HG03378 (cell line): ENCODE results near the gene PTH1R.

ENCODE experiments used
- ATAC-seq: cut with Tn5 transposase; IDR thresholded peaks from one replicate; pipeline ENCODE4 v1.9.1; 2021; ENCODE audit warnings: mild to moderate bottlenecking, moderate library complexity; ENCODE audit not compliant: unreplicated experiment

Gene PTH1R

DNA sequence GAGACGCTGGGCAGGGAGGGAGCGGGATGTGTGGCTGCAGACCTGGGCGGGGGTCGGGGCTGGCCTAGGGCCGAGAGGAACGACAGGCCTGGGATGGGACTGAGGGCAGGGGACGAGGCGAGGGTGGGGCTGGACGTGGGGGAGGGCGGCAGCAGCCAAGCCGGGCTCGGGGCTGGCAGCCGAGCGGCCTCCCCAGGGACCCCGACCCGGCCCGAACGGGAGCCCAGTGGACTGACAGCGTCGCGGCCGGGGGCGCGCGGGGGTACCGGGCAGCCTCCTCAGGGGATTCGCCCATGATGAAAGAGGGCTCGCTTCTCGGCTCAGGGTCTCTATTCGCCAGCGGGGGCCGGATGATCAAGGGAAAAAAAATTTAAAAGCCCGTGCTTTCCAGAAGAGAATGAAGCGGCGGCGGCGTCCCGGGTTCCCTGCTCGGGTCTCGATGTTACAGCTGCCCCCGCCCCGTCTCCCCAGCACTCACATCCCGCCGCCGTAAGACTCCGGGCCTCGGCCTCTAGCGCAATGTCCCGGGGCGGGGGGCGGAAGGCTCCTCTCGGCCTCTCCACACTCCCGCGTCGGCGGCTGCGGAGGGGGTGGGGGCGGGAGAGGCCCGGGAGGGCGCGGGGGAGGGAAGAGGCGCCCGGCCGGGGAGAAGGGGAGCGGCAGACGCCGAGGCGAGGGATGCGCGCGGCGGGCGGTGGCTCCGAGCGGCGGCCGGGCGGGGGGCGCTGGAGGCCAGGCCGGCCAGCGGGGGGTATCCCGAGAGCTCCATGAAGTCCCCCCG lies 4.3 kb downstream of the PTH1R start:
- ATAC-seq = no peak

DNA sequence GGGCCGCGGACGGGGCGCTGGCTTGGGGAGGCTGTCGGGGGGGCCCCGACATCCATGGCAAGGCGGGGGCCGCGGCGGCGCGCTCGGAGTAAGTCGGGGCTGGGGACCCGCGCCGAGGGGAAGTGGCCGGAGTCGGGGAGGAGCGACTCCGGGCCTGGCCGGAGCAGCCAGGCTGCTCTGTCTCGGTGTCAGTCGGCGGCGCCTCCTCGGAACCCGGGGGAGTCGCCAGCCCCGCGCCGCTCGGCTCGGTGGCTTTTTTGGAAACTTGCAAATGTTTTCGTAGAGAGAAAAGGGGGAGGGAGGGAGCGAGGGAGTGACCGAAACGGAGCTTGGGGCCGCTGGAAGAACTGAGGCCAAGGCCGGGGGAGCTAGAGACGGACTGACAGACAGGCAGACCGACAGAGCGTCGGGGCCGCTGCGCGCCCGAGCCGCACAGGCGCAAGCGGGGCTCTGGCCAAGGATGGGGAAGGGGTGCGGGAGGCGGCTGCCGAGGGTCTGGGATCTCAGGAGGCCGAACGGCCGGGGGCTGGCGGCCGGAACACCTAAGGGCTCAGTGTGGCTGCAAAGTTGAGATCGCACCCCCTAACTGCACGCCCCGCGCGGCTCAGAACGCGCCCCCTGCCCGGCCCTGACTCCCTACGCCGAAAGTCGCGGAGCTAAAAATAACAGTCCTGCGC lies 5.0 kb downstream of the PTH1R start:
- ATAC-seq = no peak

DNA sequence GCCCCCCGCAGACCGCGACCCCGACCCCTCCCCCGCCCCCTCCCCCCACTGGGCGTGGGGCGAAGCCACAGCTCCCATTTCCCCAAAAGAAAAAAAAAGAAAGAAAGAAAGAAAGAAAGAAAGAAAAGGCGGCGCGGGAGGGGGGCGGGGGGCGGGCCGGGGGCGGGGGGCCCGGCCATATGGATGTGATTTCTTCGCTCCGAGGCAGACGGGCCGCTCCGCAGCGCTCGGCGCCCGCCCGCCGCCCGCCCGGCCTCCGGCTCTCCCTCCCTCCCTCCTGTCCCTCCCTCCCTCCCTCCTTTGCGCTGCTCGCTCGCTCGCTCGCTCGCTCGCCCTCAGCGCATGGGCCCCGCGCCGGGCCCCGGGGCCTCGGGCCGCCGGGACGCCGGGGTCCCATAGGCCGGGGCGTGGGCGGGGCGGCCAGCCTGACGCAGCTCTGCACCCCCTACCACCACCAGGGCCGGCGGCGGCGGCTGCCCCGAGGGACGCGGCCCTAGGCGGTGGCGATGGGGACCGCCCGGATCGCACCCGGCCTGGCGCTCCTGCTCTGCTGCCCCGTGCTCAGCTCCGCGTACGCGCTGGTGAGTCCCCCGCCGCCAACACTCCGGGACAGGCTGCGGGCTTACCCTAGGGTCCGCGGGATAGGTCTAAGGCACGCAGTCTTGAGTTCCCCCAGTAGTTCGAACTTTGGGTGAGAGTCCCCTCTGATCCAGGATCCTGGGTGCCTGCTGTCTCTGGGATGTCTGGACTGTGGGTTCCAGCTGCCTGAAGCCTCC lies 5.7 kb downstream of the PTH1R start:
- no peak for ATAC-seq

DNA sequence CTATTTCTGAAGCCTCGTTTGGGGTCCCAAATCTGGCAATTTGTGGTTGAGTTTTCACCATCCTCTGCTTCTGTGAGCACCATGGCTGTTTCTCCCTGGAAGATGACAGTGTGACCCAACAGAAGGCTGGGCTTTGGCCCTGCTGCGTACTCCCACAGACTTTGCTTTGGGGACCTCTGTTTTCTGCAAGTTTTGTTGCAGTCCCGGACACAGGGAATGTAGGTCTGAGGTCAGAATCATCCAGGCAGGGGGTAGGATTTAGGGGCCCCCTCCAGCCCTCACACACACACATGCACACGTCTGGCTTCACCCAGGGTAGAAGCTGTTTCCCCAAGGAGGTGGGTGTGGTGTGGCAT lies 6.3 kb downstream of the PTH1R start:
- no peak for ATAC-seq

DNA sequence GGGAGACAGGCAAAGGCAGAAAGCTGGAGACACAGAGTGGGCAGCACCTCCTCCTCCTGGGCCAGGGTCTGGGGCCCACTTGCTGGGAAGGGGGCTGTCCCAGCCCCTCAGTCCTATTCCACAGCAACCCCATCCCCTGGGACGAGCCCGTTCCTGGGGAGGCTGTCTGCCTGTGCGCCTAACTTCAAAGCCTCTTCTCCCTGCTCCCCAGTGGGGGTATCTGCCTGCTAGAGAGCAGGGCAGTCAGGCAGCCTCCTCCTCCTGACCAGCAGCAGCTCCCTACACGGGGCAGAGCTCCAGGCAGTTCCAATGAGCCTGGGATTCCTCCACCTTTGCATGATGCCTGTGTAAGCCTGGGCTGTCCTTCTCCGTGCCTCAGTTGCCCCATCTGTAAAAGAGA lies 6.9 kb downstream of the PTH1R start:
- ATAC-seq = no peak

DNA sequence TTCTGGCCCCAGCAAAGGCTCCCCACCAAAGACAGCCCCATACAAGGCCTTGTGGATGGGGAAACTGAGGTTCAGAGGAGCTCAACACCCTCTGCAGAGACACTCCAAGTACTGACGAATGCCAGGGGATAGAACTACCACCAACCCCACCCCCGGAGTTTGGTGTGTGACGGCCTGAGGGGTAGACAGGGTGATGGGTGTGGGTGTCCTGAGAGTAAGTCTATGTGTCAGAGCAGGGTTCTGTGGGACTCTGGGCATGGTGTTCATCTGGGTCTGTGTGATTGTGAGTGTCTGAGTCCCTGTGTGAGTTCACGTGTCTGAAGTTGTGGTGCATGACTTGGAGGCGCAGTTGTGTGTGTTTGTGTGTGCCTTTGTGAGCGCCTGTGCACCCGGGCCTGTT lies 7.4 kb downstream of the PTH1R start:
- no peak for ATAC-seq

DNA sequence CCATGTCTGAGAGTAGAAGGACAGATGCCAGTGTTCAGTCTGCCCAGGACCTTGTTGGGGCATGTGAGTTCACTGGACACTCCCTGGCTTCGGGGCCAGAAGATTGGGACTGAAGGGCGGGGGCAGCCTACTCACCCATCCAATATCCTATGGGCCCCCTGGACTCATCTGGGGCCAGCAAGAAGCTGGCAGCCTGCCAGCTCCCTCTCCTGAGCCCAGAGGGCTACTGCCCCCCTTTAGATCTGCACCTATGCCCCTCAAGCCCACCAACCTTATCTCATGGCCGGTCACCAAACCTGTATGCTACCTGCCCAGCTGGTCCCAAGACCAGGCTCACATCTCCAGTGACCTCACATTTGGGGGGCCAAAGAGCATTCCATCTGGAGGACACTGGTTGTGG lies 8.1 kb downstream of the PTH1R start:
- ATAC-seq = no peak

DNA sequence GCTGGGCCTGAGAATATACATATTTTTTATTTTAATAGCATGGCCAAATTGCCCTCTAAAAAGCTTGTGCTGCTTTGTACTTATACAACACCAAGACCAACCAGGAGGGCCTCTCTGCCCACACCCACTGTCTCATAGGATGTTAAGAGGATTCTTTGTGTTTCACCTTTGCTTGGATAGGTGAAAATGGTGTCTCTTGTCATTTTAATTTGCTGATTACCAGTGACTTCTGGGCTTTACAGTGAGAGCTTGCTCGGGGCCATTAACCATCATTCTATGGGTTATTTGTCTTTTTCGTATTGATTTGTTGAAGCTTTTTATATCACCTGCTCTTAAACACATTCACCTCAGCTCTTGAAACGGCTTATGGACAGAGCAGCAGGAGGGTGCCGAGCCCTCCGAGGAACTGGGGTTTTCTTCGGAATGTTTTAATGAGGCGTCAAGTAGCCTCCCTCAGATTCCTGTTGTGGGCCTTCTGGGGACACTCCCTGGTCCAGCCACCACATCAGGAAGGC lies 10.5 kb downstream of the PTH1R start:
- ATAC-seq = no peak

DNA sequence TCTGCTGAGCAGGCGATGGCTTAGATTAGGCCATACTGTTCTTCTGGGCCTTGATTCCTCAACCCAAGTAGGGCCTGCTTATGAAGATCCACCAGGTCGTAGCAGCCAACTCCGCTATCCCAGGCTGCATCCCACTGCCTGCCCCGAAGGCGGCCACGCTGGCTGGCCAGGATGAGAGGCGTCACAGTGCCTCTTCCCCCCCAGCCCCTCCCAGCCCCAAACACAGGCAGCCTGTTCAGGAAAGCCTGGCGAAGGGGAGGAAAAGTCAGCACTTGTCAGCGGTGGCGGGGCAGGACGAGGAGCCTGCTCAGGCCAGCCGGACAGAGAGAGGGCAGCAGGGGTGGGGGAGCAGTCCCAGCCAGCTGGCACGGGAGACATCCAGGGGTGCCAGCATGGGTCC lies 11.2 kb downstream of the PTH1R start:
- no peak for ATAC-seq

DNA sequence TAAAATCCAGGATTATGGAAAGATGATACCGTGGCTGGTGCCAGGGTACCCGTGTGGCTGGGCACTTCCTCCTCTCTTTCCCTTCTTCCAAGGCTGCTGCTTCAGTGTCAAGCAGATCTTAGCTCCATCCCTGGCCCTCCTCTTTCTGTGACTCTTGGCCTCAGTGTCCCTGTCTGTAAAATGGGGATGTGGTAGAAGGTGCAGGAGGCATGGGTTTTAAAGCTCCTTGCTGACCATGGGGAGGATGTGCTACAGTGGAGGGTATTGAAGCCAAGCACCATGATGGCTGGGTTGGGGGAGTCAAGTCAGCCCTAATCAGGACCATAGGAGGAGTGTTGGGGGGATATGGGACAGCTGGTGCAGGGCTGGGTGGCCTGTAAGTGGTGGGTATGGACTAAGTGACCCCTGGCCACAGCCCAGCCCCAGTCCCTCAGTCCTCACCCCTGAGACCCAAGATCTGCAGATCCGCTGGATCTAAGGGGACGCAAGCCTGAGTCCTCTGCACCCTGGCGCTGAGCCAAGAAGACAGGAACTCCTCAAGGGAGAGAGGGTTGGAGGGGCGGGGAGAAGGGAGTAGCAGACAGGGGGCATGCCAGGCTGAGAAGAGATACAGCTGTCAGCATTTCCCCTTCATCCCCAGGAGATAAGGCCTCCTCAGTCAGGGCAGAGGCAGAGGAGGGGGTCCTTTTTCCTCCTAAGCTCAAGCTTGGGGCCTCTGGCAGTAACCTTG lies 12.0 kb downstream of the PTH1R start:
- no peak for ATAC-seq

DNA sequence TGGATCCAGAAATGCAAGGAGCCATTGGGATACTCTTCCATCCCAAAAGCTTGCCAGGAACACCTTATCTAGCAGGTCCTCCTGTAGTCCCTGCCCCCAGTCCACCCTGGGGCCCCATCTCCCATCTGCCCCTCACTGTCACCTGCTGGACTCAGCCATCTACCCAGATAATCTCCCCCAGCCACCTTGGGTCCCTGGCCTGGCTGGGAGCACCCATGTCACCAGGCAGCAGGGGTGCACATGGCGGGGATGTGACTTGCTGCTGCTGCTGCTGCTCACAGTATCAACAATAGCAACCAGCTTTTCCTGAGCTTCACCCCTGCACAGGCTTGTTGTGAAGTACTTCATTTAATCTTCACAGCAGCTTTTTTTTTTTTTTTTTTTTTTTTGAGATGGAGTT lies 12.6 kb downstream of the PTH1R start:
- ATAC-seq = no peak

DNA sequence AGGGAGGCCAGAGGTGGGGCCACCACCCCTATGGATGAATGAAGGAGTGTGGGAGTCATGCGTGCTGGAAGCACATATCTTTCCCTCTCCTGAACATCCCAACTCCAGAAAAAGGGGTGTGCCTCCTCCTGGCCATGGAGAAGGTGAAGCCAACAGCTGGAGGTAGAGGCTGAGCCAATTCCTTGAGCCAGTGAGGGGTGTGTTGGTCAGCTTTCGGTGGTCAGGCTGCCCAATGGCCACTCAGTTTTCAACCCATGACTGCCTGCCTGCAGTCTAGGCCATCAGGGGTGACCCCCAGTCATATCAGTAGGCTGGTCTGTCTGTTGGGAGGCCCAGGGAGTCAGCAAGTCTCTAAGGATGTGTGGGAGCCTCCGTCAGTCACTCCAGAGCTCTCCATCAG lies 13.6 kb downstream of the PTH1R start:
- ATAC-seq = no peak

DNA sequence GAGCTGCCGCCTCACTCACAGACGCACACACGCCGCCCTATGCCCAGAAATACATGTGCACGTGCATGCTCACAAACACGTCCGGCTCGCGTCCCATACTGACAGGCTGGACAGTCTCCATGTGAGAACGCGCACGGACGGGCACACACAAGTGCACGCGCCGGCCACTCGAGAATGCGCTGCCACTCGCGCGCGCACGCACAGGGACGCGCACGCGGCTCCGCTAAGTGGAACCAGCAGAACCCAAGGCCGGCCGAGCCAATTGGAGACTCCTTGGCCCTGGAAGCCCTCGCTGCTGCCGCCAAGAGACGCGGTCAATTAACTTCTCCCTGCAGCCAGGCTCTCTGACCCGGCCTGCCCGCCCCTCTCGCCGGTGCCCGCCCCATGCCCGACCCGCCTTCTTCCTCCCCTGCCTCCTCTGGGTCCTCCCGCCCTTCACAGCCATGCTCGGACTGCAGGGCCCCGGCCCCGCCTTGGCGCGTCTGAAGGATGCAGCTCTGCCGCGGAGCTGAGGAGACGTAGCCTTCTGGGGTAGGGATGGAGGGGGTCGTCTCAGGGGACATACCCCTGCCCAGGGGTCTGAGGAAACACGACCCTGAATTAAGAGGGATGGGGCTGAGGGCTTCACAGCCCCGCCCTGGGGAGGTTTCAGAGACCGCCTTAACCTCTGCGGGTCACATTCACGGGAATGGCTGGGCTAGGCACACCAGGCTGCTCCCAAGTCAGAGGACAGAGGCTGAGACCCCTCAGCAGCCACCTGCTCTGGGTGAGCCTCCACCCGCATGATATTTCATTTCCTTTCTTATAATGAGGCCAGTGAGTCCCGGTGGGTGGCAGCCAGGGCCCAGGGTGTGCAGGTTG lies 15.0 kb downstream of the PTH1R start:
- no peak for ATAC-seq

DNA sequence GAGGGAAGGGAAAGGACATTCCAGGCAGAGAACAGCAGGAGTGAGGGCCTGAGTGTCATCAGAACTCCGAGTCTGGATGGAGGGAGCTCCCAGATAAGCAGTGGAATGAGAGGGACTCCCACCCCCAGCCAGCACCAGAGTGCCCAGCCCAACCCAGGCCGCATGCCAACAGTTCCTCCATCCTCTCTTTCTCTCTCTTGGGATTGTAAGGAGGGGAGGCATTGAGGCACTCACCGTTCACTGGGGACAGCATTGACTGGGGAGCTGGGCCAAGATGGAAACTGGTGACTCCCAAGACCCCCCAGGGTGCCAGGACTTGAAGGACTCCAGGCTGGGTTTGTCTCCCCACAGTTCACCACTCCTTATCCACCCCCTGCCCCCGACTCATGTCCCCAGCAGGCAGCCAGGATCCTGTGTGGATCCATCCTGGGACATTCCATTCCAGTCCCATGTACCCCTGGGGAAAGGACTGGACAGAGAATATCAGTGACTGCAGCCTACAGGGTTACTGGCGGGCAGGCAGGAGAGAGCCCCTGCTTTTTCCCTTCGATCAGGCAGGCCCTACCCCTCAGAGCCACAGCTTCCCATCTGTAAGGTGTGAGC lies 15.7 kb downstream of the PTH1R start:
- ATAC-seq = no peak

DNA sequence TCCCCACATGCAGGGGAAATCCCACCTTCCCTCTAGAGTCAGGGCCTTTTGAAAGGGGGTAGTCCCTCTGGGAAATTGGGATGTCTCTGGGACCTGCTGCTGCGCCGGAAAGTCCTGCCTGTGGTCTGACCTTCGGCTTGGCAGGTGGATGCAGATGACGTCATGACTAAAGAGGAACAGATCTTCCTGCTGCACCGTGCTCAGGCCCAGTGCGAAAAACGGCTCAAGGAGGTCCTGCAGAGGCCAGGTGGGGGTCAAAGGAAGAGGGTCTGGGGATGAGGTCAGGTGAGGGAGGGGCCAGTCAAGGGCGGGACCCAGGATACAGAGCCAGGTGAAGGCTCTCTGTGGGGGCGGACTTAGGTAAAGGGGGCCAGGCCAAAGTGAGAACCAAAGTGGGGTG lies 16.2 kb downstream of the PTH1R start:
- ATAC-seq = no peak

DNA sequence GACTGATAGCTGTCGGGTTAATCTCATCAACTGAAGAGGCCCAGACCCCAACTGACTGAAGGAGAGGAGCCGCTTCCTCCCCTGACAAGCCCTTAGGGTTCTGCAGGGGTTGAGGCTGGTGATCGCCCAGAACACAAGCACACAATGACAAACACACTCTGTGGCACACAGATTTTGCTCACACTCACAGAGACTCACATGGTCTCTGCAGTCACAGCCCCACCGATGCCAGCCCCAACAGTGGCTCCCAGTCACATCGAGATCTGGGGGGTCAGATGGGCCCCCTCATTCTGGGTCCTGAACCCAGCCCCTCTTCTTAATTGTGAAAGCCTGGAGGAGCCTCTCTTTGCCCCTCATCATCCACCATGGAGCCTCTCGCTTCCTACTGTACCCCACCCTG lies 16.7 kb downstream of the PTH1R start:
- no peak for ATAC-seq

DNA sequence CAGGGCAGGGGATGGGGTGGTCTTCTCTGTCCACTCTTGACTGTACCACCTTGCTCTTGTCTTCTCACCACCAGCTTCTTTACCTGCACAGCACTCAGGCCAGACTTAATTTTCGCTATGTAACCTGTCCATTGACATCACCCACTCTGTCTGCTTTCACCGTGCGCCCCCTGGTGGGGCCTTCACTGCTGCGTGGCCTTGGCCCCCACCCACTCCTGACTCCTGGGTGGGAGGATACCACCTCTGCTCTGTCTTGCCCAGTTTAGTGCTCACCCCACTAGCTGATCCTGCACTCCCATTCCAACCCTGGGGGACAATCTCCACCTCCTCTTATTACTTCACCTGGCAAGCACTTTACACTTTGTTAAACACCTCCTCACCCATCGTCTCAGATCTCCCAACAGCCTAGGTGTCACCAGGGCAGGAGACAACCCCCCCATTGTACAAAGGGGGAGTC lies 17.7 kb downstream of the PTH1R start:
- ATAC-seq = no peak

DNA sequence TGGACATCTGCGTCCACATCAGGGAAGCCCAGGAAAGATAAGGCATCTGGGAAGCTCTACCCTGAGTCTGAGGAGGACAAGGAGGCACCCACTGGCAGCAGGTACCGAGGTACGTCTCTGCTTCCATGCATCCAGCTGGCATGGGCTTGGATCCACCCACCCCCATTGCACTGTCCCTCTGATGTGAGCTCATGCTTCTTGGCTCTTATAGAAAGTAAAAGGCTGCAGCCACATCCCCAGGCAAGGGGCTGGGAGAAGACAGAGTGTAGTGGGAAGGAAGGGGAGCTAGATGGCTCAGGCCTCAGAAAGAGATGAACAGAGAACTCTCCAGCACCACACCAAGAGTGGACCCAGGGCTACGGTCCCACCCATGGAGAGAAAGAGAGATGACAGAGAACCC lies 18.2 kb downstream of the PTH1R start:
- ATAC-seq = no peak

DNA sequence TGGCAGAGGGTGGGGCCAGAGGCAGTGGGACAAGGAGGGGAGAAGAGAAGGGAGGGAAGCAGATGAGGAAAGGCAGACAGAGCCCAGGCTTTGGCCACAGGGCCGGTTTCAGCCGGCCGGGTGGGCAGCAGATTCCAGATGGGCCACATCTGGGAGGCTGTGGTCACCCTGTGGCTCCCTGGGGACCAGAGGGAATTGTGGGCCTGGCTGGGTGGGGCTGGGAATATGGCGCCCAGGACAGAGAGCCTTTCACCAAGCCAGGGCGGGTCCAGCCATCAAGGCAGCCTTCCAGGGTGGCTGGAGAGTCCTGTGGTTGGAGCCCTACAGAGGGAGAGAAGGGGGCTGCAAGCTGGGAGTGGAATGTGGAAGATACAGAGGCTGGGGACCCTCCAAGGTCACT lies 18.9 kb downstream of the PTH1R start:
- ATAC-seq = no peak

DNA sequence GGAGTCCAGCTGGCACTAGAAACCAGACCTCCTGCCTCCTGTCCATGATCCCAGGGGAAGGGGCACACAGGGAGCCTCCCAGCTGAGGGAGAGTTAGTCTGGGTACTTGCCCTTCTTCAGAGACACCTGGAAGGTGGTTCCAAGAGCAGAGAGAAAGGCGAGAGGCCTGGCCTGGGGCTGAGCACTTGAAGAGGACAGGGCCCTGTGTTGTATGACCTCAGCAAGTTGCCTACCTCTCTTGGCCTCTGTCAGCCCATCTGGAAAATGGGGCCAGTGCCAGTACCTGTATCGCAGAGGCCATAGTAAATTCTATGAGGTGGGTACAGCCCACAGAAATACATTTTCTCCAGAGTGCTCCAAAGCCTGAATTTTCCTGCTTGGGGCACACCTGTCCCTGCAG lies 19.5 kb downstream of the PTH1R start:
- no peak for ATAC-seq
